Superior temporal gyrus (tissue), 1 donor: Measurements from ENCODE around the gene IRF2BPL.

Experiments used
- DNase-seq: peaks from one replicate; pipeline ENCODE4 v3.0.0-alpha.2; 2016; ENCODE audit errors: extremely low spot score

The IRF2BPL gene

DNA sequence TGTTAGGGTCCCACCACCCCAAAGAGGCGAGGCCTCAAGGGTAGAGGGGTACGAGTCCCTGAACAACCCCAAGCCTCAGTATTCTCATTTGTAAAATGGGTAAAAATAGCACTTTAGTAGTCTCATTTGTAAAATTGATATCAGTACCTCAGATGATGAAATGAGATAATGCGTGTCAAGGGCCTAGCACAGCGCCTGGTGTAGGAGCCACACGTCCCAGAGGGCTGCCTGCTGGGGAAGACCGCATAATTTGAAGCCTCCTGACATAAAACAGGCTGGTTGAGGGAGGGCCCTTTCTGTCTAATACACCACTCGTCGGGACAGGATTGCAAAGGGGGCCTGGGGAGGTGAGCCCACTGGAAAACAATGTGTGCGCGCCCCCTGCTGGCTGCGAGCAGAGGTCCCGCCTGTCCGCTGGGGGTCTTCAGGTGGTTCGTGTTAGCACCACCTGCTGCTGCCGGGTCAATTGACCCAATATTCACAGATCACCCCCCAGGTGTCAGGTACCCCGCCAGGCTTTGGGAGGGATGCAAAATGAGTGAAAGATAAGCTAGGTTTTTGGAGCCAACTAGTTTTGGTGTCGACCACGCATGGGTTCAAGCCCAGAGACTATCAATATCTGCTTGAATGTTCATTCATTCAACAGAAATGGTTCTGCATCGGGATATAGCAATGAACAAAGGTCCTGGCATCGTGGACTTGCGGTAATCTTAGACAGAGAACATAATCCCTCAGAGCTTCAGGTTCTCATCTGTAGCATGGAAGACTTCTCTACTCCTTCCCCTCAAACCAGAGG lies 24.7 kb upstream of the IRF2BPL start:
- DNase-seq = peak; percentile 62

DNA sequence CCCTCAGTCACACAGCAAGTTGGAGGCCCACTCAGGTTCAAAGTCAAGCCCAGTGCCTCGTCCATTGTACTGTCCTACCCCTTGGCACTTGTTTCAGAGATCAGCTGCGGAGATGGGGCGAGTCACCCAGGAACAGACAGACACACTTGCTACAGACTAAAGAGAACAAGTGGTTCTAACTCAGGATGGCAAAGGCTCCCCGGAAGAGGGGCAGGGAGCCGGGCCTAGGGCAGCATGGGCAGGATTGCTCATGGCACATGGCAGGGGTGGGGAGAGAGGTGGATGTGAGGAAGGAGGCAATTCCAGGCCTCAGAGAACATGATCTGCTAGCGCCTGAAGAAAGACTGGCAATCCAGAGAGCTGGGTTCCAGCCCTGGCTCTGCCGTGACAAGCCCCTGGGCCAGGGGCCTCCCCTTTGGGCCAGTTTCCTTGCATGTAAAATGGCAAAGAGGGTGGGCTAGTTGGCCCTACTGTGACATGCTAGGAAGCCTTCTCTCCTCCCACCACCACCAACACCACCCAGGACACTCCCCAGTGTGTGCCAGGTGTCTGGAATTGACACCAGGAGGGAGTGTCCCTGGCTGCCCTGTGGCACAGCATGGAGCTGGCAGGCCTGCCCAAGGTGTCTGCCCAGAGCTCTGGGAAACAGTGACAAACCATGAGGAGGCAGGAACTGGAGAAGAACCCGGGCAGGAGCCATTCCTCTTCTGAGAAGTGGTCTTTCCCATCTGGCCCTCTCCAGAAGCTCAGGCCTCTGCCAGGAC lies 24.0 kb upstream of the IRF2BPL start:
- DNase-seq = no peak

DNA sequence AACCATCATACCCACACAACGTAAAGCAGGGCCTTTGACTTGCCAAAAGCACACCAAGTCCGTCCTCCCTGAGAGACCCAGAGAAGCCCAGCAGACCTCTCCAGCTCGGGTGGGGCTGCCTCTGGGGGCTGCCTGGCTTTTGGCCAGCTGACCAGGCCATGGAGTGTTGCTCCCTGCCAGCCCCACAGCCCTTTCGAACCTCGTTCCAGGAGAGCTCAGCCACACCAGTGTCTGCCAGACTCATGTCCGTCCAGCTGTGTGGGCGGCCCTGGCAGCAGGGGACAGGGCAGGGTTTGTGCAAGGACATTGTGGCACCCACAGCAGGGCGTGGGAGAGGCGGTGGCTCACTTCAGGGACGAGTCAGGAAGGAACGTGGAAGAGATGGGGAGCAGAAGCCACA lies 22.6 kb upstream of the IRF2BPL start:
- no peak for DNase-seq

DNA sequence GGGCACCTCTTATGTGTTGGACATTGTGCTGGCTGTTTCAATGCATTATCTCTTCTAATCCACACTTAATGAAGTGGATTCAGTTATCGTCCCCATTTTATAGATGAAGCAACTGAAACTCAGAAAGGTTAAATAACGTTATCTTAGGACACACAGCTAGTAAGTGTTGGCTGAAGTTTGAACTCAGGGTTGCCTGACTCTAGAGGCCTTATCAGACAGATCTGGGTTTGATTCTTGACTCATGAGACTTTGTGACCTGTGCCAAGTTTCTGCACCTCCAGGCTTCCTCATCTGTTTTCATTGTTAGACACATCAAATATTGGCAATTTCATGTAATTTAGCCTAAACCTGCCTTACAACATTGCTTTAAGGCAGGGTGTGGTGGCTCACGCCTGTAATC lies 18.2 kb upstream of the IRF2BPL start:
- no peak for DNase-seq

DNA sequence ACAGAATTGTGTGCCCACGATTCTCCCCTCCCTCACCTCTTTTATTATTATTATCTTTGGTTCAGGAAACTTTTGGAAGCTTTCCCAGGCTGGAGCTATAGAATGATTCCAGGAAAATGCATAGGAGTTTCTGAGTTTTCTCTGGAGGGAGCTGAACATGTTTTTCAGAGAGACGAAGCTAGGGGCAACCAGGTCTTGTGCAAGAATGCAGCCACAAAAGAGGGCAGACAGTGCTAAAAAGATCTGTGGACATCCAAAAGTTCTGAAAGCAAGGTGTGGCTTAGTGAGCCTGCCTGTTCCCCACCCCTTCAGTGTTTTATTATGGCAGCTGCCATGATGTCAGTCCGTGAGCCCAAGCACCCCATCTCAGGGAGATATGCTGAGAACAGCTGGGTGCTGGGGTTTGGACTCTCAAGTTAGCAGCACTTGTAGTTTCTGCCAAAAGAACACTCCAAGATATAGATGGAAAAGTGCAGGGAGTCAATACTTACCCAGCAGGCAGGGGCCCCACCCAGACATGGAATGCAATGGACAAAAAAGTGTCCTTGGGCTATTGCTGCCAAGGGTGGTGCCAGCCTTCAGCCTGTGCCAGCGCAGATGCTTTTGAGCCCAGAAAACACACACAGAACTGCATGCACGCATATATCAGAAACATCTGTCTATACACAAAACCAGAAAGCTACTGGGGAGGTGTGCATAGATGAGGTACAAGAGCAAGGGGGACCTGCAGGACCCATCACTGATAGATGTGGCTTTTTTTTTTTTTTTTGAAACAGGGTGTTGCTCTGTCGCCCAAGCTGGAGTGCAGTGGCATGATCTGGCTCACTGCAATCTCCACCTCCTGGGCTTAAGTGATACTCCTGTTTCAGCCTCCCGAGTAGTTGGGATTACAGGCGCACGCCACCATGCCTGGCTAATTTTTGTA lies 17.0 kb upstream of the IRF2BPL start:
- DNase-seq = no peak

DNA sequence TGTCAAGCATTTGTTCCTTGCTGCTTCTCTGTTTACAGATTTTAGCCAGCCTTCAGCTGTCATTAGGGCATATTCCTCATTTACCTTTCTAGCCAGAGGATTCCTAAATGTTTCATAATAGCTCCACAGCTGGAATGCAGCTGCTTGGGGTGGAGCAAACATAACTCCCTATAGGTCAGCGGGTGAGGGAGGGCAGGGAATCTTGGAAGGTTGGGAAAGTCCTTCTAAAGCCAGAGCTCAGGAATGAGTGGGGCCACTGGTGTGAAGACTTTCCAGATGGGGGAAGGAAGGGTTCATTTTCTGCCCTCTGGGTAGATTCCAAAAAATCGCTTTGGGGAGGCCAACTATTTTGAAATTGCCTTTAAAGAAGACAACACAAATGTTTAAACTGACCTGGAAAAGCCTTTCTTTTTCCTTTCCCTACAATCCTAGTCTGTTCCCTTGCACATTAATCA lies 16.3 kb upstream of the IRF2BPL start:
- DNase-seq = no peak

DNA sequence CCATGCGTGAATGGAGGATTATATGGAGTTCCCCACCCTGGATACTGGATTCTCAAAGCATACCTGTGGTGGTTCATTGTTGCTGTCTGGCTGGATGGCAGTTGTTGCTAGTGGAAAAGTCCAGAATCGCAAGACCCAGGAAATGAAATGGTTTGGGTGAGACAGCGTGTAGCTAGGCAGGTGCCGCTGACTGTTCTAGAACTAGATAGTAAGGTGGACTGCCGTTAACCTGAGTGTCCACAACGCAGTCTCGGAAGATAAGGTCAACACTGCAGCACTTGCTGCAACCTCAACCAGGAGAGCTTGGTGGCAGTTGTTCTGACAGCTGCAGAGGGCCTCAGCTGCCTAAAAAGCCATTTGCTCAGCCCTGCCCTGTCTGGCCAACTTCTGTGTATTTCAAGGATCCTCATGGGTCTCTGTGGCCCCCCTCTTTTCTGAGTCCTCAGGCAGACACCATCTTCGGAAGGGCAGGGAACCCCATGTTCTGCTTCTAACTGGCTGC lies 15.5 kb upstream of the IRF2BPL start:
- DNase-seq = peak; percentile 33

DNA sequence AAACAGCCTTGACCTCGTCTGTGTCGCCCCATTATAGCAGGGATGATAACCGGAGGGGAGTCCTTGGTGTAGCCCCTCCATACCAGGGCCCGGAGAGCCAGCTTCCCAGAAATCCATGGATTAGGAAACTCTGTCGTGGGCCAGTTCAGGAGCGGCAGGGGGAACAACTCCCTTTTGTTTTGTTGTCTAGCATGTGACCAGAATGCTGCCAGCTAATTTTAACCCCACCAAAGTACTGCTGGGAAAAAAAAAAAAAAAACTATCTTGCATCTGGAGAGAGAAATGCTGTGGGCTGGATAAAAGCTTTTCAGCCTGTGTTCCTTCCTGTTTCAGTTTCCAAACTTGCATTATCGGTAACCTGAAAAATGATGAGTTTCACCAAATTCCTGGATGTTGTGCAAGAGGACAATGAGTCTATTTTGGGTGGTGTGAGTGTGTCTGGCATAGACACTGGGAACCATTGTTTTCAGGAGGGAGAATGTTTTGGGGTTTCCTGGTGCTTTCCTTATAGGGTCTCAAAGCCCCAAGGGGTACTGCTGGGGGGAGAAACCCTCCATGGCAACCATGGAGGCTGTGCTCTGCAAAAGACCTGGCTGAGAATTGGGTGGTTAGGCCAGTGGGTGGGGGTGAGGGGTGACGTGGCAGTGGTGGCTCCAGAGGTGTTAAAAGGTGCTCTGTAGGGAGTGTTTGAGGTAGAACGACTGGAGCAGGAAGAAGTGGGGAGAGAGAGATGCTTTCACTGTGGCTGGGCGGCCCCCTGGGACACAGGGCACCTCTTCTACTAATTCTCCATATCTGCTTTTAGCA lies 14.9 kb upstream of the IRF2BPL start:
- DNase-seq = peak; percentile 86

DNA sequence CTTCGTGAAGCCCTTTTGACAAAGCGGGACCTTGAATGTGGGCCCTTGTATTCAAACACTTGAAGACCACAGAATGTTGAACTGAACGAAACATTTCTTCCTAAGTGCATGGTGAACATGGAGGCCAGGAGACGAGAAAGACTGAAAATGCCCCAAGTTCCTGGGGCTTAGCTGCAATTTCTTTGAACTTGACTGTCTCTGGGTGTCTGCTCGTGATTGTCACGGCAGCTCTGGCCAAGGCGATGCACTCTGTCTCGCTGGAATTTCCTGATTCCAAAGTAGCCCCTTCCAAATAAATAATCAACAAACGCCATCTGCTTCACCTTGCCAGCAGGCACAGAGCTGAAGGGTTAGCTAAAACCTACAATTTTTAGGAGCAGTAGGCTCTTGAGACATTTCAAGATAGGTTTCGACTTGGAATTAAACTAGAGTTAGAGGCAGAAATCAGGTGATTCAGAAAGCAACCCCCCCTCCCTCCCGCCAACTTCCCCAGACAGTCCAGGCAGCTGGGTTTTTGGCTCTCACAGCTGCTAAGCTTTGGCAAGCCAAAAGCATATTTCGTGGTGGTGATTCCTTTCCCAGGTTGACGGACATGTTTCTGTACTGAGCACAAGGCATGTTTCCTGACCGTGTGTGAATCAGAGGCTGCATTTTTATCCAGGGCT lies 13.5 kb upstream of the IRF2BPL start:
- peak; percentile 74 for DNase-seq

DNA sequence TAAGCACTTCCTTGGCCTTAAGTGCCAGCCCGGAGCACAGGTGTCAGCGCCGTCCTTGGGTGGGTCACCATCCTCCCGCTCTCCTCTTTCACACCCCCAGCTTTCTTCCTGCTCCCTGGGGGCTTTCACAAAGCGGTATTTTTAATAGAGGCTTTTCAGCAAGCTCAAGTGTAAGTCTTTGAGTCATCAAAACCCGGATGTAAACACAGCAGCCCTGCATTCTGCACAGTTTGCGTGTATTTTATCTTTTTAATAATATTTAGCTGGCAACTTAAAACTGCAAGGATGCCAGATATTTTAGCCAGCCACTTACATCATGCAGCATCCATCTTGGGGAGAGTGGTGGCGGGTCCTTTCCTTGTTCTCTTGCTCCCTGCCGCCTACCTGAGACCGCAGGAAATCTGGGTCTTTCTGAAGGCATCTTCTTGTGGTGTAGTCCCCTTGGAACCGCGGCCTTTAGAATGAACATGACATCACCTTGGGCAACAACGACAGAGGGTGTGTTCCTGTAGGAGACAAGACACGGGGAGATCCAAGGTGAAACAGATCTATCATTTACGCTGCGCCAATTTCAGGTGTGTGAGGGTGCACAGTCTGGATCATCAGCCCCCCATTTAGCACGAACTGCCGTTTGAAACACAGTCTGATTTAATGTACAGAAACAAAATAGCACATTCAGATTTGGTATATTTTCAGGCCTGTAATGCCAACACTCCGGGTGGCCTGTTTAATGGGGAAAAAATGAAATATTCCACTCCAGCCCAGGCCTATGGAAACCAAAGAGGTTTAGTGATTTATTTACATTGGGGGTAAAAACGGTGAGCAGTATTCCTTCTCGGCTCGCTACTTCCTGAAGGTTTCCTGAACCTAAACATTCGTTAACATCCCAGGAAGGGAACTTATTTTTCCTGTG lies 12.5 kb upstream of the IRF2BPL start:
- peak; percentile 77 for DNase-seq

DNA sequence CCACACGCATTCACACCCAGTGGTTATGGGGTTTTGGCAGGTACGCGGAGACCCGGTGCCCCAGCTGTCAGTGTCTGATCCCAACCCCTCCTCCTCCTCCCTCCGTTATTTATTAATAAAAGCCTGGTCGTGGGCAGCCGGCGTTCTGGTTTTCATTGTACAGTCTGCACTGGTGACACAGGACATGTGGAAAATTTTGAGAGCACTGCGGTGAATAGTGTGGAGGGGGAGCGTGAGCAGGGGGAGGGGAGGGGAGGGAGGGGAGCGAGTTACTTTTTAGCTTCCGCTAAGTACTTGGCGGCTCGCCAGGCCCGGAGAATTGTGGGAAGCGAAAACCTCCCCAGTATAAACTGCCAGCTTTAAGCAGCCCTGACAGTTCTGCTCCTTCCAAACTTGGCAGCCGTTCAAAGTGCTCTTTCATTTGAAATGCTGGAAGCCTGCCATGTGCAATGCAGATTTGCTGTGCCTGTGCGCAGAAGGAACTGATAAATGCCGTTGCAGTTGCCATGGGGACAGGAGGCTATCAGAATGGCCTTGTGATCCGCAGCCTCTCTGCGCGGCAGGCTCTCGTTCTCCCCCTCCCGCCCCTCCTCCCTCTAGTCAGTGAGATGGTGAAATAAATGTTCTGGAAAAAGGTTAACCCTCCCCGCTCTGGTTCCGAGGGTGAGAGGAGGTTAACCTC lies 11.7 kb upstream of the IRF2BPL start:
- peak; percentile 100 for DNase-seq

DNA sequence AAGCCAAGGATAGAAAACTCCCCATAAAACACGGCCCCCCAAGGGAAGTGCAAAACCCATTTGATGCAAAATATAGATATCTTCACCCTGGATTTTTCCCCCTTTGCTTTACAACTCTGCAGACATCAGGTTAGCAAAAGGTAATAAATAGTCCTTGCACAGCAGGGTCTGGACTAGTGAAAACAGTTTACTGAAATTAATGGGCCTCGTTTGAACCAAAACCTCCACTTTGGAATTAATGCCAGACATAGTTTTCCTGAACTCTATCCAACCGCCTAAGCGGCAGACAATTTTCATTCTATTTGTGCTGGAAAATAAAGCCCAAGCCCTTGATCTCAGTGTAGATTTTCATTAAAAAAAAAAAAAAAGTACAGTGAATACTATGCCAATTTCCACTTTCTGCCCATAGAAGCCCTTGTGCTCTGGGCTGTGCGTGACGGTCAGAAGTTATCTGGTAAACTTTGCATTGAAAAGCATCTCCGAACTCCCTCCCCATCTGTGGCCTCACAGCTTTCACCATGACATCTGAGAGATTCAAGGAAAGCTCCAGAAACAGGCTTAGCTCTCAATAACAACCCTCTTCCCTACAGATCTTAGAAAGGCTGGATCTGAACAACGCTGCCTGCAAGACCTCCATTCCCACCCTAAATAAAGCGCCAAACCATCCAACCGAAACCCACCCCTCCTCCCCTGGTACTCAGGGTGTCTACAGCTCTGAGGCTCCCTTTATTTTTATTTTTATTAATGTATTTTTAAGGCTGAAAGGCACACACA lies 11.0 kb upstream of the IRF2BPL start:
- DNase-seq = peak; percentile 75

DNA sequence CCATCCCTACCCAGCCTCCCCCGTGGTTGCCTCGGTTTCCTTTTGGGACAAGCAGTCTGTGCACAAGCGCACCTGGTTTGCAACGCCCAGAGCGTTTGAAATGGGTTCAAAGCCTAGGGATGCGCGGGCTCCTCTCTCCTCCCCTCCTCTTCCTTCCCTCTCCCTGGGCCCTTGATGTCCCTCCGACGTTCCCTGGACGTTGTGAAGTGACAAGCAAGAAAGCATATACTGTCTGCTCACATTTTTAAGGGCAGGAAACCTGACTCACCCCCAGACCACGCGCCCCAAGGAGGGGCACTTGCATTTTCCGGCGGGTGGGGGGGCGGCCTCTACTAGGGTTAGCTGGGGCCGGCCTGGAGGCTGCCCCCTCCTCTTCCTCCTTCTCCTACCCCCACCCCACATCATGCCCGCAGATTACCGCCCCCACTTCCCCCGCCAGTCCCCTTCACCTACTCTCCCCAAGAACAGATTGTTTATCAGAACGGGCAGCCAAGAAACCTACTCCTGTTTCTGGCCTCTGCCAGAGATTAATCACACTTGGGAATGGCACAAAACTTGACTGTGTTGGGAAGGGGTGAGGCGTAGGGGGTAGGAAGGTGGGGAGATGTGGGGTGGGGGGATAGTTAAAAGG lies 9.5 kb upstream of the IRF2BPL start:
- DNase-seq = peak; percentile 8

DNA sequence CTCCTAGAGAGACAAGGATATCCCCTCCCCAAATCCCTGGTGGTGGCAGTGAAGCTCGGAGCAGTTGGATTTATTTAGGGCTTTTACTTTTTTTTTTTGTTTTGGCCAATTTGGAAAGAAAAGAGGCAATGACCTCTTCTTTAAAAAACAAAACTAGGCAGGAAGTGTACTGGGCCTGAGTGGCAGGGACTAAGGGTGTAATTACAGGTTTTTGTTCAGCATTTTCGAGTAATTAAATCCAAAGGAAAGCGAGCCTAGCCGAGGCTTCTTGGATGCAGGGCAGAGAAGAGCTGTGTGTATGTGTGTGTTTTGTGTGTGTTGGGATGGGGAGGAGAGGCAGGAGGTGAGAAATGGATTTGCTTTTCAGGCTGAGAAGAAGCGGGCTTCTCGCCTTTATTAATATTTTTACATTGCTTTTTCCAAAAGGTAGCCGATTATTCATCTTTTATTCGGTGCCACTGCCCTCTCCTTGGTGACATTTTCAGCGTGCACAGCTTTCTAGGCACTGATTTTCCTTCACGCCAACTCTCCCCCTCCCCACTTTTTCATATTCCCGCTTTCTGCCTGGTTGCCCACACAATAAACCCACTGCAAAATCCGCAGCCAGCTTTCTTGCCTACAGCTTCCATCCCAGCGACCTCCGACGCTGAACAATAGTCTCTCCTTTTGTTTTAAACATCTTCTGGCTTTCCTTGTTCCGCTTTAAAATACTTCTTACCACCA lies 8.9 kb upstream of the IRF2BPL start:
- DNase-seq = peak; percentile 35

DNA sequence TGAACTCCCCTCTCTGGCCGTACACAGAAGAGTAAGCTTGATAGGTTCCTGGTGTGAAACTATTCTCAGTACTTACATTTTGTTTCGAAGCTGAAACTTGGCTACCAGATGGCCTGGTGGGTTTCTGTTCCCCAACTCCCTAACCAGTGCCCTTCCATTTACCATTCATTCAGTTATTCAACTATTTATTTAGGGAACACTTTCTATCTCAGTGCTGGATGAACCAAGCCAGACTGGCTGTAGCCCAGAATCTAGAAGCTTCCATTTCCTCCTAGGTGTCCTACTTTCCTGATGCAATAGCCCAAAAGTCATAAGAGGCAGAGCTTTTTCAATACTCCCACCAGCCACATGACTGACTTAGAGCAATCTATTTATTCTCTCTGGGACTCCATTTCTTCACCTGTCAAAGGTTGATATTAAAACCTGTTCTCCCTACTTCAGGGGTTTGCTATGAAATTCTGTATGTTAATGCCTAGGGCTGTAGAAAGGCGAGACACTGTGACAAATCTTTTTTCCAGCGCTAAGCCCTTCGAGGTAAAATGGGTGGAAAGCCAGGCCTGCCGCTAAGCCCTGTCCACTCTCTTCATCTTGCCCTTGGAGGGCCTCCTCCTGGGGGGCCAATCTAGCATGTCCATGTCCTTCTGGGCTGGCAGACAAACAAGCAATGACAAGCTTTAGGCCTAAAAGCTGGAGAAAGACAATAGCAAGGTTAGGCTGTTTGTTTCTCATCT lies 8.1 kb upstream of the IRF2BPL start:
- DNase-seq = peak; percentile 38

DNA sequence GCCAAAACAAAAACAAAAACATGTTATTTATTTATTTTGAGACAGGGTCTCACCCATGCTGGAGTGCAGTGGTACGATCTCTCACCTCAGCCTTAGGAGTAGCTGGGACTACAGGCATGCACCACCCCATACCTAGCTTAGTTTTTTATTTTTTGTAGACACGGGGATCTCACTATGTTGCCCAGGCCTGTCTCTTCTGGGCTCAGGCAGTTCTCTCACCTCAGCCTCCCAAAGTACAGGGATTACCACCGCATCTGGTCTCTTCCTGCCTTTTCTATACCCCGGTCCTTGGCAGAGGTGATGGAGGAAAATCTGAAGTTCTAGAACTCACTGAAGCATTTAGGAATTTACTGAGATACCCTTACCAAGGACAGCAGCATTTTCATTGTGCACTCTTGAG lies 6.8 kb upstream of the IRF2BPL start:
- DNase-seq = no peak
